Keratinocyte (primary cell): ENCODE results near the gene TRAPPC8. TPM values are rescaled to one million over a fixed set of nuclear protein-coding genes. Genes with fewer than 3 reads are reported as not detected.

Experiments
- DNase-seq: peaks from one replicate; pipeline ENCODE4 v3.0.0-alpha.2; 2011; ENCODE audit warnings: low read depth, missing footprints, low spot score
- FAIRE-seq: peaks from 2 replicates; lab custom pipeline; 2011; peaks lifted over from hg19 to GRCh38; lab: Jason Lieb, UNC
- H2AFZ ChIP-seq: 2 replicates; pipeline ENCODE4 v1.6.0; 2012; ENCODE audit warnings: low read length, control low read depth, inconsistent platforms; ENCODE audit not compliant: control insufficient read depth
- H3K27ac ChIP-seq: 2 replicates; pipeline ENCODE4 v1.5.1; 2011; ENCODE audit warnings: low read length; ENCODE audit not compliant: control insufficient read depth, insufficient read depth
- H3K27me3 ChIP-seq: 3 replicates; pipeline ENCODE4 v1.6.0; 2011; ENCODE audit warnings: low read length; ENCODE audit not compliant: control insufficient read depth, insufficient read depth; ENCODE audit errors: extremely low read depth
- H3K36me3 ChIP-seq, 2 experiments: 2 replicates in 1 of 2; 3 replicates in 1 of 2; pipeline ENCODE4 v1.5.1; 2011; ENCODE audit warnings: low read length in 2 of 2, mild to moderate bottlenecking in 1 of 2; ENCODE audit not compliant: control insufficient read depth in 2 of 2, insufficient read depth in 2 of 2; ENCODE audit errors: extremely low read depth in 1 of 2
- H3K4me1 ChIP-seq: 3 replicates; pipeline ENCODE4 v1.5.1; 2011; ENCODE audit warnings: low read length; ENCODE audit not compliant: control insufficient read depth, insufficient read depth; ENCODE audit errors: extremely low read depth
- H3K4me2 ChIP-seq: 3 replicates; pipeline ENCODE4 v1.6.0; 2011; ENCODE audit warnings: low read depth, low read length; ENCODE audit not compliant: control insufficient read depth, insufficient read depth; ENCODE audit errors: extremely low read depth
- H3K4me3 ChIP-seq, 3 experiments: fragments of 200-600 bp in 1 of 3; sonication (generic) in 1 of 3; 2 replicates in 2 of 3; 3 replicates in 1 of 3; pipeline ENCODE4 v1.5.1; 2011 to 2016; ENCODE audit warnings: low read length in 3 of 3, mild to moderate bottlenecking in 3 of 3, control low read depth in 2 of 3, inconsistent platforms in 1 of 3, low read depth in 1 of 3, mixed read lengths in 1 of 3, mixed run types in 1 of 3, moderate library complexity in 1 of 3; ENCODE audit not compliant: control insufficient read depth in 2 of 3, insufficient read depth in 2 of 3; ENCODE audit errors: extremely low read depth in 1 of 3
- H3K79me2 ChIP-seq: 2 replicates; pipeline ENCODE4 v1.6.0; 2012; ENCODE audit warnings: low read length; ENCODE audit not compliant: control insufficient read depth, insufficient read depth
- H3K9ac ChIP-seq: 3 replicates; pipeline ENCODE4 v1.6.0; 2011; ENCODE audit warnings: low read length; ENCODE audit not compliant: control insufficient read depth, insufficient read depth; ENCODE audit errors: extremely low read depth
- H3K9me1 ChIP-seq: 3 replicates; pipeline ENCODE4 v1.6.0; 2011; ENCODE audit warnings: low read length; ENCODE audit not compliant: control insufficient read depth, insufficient read depth; ENCODE audit errors: extremely low read depth
- H3K9me3 ChIP-seq: 2 replicates; pipeline ENCODE4 v1.5.1; 2012; ENCODE audit warnings: low read depth, low read length; ENCODE audit not compliant: control insufficient read depth
- H4K20me1 ChIP-seq: 3 replicates; pipeline ENCODE4 v1.6.0; 2011; ENCODE audit warnings: low read length; ENCODE audit not compliant: control insufficient read depth, insufficient read depth; ENCODE audit errors: extremely low read depth
- CTCF ChIP-seq, 3 experiments: IDR thresholded peaks in 1 of 3; conservative IDR thresholded peaks in 1 of 3; optimal IDR thresholded peaks in 1 of 3; 2 replicates in 2 of 3; 3 replicates in 1 of 3; pipeline versions ENCODE3 to v1.5.1; 2011; ENCODE audit warnings: low read length in 3 of 3, mild to moderate bottlenecking in 3 of 3, moderate library complexity in 2 of 3, control low read depth in 1 of 3, inconsistent platforms in 1 of 3; ENCODE audit not compliant: insufficient read depth in 2 of 3; ENCODE audit errors: extremely low read depth in 1 of 3
- EZH2 ChIP-seq: IDR thresholded peaks from one replicate; pipeline ENCODE4 v1.6.1; 2012; ENCODE audit warnings: inconsistent platforms, mild to moderate bottlenecking, low read length, moderate library complexity
- dilution Hi-C: fragments of 300-500 bp; cut with MboI; formaldehyde crosslinking; loops from one replicate; pipeline ENCODE4 v1.7.0; 2020; ENCODE audit warnings: low sequenced_read_pairs; ENCODE audit not compliant: extremely low pct_ligation_motif_present
- polyA plus RNA-seq, 5 experiments: library from polyadenylated mRNA; depleted of rRNA in 3 of 5; stranded (reverse) in 3 of 5; stranded (forward) in 1 of 5; unstranded in 1 of 5; fragments of >200 nt; gene quantifications; 1 replicate in 1 of 5; 2 replicates in 3 of 5; 3 replicates in 1 of 5; pipeline versions ENCODE4 v1.2.1 to v1.2.3, GENCODE V29; 2011 to 2012; ENCODE audit warnings: missing spikeins in 2 of 5, low read depth in 1 of 5, low replicate concordance in 1 of 5

The TRAPPC8 gene
- polyA plus RNA-seq, 1 donor (not counting 4 experiments of a cell fraction or from before 2014, with no cell fraction given) = 64.8 TPM

GRCh38 chr18:31876707-31877106 lies 66.2 kb downstream of the TRAPPC8 start:
- Histone ChIP-seq H3K79me2 (peaks cover 4% of the 10 kb centered on the region), H3K36me3 (peaks cover 0 to 3% of the 10 kb centered on the region in 2 experiments), H3K27me3 (no peaks in the 10 kb centered on the region), H3K4me1 (peaks cover 7% of the 10 kb centered on the region), H4K20me1 (no peaks in the 10 kb centered on the region), H3K4me2 (no peak overlapping the region), H3K9me3 (no peaks in the 10 kb centered on the region), H3K9me1 (no peaks in the 10 kb centered on the region), H3K4me3 (no peak overlapping the region), H3K9ac (no peak overlapping the region), H3K27ac (no peak overlapping the region), H2AFZ (no peak overlapping the region)
- DNase-seq = no peak
- TF ChIP-seq EZH2 = no peak
- no peak for TF ChIP-seq CTCF (optimal IDR thresholded peaks at IDR 0.05 in 1 of 3, IDR thresholded peaks at IDR 0.05 in 1 of 3, conservative IDR thresholded peaks at IDR 0.05 in 1 of 3; ENCODE audit: extremely low read depth in 1 of 3, insufficient read depth in 2 of 3, low read length in 3 of 3)
- FAIRE-seq = no peak
- dilution Hi-C loops = no loop called here

- Histone ChIP-seq H3K4me2 (no peak overlapping the region), H3K36me3 (peaks cover 0 to 3% of the 10 kb centered on the region in 2 experiments), H3K79me2 (peaks cover 2% of the 10 kb centered on the region), H3K4me1 (peaks cover 7% of the 10 kb centered on the region), H2AFZ (no peak overlapping the region), H4K20me1 (no peaks in the 10 kb centered on the region), H3K9ac (no peak overlapping the region), H3K27me3 (no peaks in the 10 kb centered on the region), H3K9me1 (no peaks in the 10 kb centered on the region), H3K9me3 (no peaks in the 10 kb centered on the region), H3K27ac (no peak overlapping the region), H3K4me3 (no peak overlapping the region)
- dilution Hi-C loops = no loop called here
- DNase-seq (no peak), FAIRE-seq (no peak)
- TF ChIP-seq CTCF (optimal IDR thresholded peaks at IDR 0.05 in 1 of 3, IDR thresholded peaks at IDR 0.05 in 1 of 3, conservative IDR thresholded peaks at IDR 0.05 in 1 of 3; ENCODE audit: extremely low read depth in 1 of 3, insufficient read depth in 2 of 3, low read length in 3 of 3) = no peak
Measured at GRCh38 chr18:31875301-31875700, 67.6 kb downstream of the TRAPPC8 start.
